GM19467 (cell line): Measurements from ENCODE around the gene GALNT18.

Experiments used
- ATAC-seq: cut with Tn5 transposase; IDR thresholded peaks from one replicate; pipeline ENCODE4 v1.9.1; 2021; ENCODE audit warnings: mild to moderate bottlenecking, moderate library complexity; ENCODE audit not compliant: unreplicated experiment

GALNT18 gene

DNA sequence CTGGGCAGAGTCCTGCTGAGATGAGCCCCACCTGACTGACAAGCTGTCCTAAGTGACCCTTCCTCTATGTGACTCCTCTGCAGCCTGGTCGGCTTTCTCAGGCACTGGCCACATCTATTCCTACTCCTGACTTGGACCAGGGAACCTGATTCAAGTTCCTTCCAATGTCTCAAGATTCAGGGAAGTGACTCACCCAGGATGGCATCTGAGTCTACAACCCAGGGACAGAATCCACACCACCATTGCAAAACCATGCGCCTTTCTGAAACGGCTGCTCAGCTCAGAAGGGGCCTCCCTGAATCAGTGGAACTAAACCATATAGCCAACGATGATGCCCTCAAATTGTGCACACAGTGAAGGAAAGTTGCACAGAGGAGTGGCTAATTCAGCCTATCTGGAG lies 204.9 kb downstream of the GALNT18 start:
- no peak for ATAC-seq

DNA sequence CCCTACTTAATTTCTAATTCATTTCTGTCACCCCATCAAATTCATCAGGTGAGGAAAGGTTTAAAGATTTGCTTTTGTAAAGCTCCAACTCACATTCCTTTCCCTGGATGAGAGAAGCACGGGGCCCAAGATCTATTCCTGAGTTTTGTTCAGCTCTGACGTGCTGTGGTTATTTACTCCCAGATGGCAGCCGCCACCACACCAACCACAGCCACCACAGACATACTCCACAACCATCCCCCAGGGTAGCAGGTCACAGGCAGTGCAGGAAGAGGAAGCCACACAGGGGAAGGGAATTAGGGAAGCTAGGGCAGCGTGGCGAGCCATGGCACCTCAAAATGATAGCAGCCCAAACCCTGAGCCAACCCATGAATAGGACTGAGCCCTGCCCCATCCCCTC lies 205.3 kb downstream of the GALNT18 start:
- no peak for ATAC-seq

DNA sequence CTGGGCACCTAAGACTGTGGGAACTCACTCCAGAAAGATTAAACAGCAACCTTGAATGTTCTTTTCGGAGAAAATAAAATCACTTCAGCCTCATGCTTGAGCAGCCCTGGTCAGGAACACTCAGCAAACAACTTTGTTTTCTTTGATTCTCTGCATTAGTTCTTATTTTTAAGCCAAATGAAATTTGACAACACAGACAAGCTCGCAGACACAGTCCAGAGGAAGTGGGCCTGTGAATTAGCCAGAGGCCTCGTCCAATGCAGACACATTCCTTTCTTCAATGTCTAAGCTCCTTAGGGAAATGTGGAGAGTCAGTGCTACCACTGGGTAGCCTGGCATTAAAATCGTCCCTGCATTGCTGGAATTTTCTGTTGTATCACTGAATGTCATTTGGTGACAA lies 205.9 kb downstream of the GALNT18 start:
- ATAC-seq = no peak

- no peak for ATAC-seq
These were observed 206.8 kb downstream of the GALNT18 start for GRCh38 chr11:11414996-11415395.

DNA sequence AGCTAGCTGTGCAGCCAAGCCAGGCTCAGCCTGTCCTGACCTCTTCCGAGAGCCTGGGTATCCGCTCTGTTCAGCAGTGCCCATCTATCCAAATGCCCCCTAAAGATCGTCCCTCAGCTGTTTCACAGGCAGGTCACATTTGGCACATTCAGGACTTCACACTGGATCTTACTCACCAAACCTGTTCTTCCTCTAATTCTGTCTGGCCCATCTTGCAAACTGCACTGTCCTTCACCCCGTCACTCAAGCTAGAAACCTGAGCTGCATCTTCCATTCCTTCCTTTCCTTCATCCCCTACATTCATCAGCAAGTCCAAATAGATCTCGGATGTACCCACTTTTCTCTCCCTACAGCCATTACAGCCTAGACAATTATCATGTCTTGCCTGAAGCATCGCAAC lies 208.0 kb downstream of the GALNT18 start:
- ATAC-seq = no peak

DNA sequence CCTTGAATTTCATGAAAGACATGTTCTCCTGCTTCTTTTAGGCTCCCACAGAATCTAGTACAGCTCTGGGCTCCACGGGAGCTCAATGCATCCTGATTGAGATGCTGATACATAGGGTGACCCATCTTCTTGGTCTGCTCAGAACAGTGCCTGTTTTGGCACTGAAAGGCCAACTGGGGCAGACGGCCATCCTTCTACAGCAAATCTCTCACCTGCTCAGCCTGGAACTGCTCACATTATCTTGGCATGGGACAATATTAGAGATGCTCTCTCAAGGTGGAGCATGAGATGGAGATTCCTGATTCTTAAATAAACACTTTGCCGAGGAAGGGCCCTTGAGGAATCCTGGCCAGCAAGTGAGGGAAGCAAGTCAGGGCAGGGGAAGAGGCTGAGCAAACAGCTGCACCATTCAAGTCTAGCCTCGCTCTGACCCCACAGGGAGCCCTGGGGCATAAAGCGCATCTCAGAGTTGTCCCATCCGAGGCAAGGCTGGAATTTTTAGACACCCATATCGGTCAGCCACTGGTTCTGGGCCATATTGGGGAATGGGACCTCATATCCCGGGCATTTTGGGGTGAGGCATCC lies 210.3 kb downstream of the GALNT18 start:
- no peak for ATAC-seq

DNA sequence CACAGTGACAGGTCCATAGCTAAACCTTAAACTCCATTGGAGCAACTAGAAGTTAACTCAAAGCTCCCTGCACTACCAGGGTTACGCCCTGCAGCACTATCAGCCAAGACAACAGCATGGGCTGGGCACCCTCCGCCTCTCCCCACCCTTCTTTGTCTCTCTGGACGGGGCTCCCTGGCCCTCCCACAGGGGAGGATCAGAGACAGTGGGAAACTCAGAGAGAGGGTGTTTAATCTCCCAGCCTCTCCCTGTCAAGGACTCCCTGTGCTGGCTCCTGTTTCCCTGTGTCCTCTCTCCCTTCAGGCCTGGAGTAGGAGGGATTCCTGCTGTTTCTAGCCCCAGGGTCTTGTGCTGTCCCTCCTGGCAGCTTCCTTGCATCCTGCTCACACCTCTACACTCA lies 211.9 kb downstream of the GALNT18 start:
- ATAC-seq = no peak

GRCh38 chr11:11409224-11409623 lies 212.6 kb downstream of the GALNT18 start:
- no peak for ATAC-seq

DNA sequence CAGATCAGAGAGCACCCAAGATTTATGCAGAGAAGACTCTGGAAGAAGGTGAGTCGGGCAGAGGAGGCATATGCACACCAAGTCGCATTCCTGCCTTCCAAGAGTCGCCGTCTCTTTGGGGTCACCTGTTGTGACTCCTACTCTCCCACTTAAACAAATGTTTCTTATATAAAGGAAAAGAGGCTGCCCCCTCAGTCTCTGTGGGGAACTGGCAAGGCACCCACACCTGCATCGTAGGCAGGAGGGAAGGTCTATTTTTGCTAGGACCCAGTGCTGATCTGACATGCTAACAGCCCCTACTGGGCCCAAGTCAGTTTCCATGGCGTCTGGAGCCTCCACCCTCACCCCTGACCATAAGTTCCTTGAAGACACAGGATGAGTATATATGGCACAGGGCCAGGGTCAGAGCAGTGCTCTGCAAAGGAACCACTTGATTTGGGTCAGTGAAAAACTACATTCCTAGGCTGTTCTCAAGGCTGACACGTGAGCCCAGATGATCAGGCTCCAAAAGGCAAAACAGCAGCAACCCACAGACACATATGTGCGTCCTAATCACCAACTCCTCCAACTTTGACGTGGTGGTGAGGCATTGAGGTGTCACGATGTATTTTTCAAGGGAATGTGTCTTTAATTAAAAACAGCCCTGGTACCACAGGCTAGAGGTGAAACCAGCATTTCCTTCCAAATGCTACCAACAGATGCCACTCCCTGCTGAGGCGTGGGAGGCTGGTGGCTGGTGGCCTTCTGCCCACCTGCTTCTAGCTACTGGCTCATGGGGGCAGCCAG lies 213.2 kb downstream of the GALNT18 start:
- ATAC-seq = no peak

DNA sequence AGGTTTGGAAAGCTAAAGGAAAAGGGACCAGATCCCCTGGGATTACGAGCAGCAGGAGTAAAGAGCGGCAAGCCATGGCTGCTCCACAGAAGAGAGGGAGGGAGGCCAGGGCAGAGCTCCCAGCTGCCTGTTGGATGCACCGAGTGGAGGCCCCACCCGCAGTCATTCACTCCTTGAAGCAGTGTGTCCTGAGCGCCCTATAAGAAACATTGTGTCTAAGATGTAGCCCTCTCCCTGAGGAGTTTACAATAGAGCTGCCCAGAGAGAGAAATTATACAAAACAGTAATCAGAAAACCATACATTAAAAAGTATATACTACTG lies 214.1 kb downstream of the GALNT18 start:
- no peak for ATAC-seq

DNA sequence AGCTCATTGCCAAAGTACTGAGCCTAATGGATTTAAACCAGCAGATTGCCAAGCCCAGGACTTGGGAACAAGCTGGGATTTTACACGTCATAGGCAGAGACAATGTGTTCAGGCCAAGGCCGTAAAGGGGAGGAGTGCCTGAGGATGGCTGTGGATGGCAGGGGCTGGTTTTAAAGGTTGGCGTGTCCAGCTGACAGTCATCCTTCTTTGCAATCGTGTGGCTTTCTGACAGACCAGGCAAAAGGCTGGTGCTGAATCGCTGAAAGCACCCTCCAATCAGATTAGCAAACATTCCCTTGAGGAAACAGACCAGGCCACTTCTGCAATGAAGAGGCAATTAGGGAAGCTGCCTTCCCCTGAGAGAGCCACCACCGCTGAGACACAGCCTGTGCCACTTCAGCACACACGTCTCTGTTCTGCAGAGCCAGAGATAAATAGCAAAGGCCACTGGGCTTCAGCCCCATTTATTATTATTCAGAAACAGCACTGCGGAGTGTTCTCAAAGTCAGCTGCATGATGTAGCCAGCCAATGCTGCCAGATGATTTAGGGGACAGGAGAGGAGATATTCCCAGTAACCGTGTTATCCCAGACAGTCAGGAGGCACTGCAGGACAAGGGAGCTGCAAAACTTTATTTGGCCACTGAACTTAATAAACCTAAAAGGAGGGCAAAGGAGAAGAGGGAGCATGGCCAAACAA lies 214.6 kb downstream of the GALNT18 start:
- ATAC-seq = no peak

DNA sequence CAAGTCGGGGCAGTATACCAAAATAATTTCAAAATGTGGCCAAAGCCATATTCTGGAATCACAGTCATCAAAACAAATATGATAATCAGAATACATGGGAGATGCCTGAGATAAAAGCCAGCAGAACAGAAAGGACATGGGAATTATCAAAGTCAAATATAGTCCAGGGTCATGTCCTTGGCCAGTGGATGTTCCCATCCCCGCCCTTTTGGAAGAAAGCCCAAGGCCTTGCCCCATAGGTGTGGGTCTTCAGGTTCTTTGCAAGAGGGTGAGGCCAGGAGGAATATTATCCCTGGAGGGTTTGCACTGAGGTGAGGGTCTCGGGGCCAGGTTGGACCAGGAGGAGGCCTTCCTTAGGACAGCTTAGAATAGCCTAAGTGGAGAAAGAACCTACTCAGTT lies 215.2 kb downstream of the GALNT18 start:
- no peak for ATAC-seq

- ATAC-seq = no peak
These were observed 217.8 kb downstream of the GALNT18 start for GRCh38 chr11:11403763-11404725.

DNA sequence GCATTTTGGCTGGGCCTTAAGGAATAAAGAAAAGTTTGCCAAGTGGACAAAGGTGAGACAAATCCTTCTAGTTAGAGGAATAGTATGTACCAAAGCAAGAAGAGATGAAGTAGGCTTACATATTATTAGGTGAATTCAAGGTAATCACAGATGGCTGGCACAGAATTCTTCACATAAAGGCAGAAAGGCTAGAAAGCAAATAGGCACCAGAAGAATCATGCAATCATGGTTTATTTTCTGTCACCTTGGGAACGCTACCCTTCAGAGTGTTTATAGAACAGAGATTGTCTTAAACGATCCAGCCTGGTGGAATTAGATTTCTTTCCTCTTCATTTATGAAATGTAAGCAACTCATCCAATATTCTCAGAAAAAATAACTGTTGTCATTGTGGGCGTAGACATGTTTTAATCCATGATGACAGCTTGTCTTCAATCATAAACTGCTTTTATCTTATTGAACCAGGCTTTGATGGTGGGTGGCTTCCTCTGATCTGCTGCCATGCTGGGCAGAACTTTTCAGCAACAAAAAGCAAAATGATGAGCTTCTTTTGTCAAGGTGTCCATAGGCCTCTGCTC lies 219.8 kb downstream of the GALNT18 start:
- no peak for ATAC-seq

DNA sequence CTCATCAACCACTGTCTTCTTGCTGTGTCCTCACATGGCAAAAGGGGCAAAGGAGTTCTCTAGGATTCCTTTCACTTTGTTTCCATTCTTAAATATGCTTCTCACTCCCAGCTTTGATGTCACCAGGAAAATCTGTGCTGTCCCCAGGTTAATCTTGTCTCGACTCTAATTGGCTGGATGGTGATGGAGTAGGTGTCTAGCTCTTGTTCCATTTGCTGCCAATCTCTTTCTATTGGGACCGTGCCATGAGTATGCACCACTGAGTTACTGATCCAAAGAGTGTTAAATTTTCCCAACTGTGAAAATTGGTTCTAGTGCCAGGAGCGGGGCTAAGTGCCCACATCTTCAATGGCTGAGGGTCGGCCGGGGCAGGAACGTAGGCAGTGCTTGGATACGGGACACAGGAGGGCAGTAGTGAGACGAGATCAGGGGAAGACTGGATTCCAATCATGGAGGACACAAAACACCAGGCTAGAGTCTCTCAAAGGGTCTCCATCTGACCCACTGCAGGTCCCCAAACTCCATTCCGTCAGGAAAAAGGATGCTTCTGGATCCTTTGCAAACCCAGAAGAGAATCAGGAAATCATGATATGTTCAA lies 221.1 kb downstream of the GALNT18 start:
- ATAC-seq = no peak

DNA sequence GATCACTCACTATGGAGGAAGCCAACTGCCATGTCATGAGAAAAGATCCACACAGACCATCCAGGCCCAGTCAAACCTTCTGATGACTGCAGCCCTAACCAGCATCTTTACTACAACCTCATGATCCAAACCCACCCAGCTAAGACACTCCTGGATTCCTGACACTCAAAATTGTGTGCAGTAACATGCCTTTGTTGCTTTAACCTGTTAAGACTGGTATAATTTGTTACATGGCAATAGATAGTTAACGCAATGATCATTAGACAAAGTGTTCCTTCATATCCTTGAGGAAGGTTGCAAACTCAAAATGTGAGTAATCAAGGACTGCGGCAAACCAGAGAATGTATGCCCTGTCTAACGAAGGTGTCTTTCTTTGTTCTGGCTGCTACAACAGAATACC lies 221.7 kb downstream of the GALNT18 start:
- ATAC-seq = no peak

DNA sequence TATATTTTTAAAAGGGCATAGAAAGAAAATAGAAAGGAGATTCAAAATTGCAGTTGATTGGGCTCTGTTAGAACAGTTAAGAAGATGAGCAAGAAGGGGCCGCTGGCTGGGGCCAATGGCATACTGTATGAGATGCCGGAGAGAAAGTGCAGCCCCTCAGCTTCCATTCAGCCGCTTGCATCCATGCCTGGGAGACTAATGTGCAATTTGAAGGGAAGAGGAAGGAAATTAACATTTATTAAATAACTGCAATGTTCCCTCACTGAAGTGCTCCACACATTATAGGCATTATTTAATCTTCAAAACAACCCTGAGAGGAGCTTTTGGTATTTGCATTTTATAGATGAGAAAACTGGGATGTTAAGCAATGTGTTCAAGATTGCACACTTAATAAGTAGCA lies 224.0 kb downstream of the GALNT18 start:
- no peak for ATAC-seq

DNA sequence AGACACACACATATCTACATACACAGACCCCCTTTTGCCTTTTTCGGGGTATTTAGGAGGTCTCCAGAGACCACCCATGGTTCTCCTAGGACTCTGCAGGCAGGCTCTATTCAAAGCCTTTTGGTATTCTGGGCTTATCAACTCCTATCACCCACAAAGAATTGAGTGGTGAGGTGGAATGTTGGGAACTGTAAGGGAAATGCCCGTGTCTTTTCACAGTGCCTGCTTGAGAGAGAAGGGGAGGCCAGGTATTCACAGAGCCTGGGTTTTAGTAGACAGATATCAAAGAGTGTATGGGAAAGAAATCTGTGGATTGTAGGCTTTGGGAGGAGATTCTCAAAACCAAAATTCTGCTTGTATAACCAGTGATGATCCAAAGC lies 224.8 kb downstream of the GALNT18 start:
- no peak for ATAC-seq

- ATAC-seq = no peak
These were observed 225.3 kb downstream of the GALNT18 start for GRCh38 chr11:11396301-11397035.

DNA sequence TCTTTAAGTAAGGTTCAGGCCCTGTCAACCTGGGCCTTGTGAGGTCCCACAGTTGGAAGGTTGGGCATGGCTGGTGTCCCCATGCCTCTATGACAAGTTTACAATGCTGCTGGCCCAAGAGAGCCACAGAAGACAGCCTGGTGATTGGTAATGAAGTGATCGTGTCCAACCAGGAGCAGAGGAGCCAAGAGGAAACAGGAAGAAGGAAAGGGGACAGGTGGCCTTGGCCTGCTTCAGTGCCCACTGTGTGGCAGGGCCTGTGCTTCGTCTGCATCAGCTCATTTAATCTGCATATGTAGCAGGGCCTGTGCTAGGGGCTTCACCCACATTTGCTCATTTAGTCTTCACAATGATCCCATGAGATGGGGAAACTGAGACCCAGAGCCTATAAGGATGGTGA lies 226.7 kb downstream of the GALNT18 start:
- no peak for ATAC-seq
